ENCODE data around the gene PPP1R9A.

GRCh38 chr7:95066737-95067530 lies 159.5 kb downstream of the PPP1R9A start:
- no peak for TF ChIP-seq CTCF (IDR thresholded peaks at IDR 0.05)
- TF ChIP-seq POLR2A (IDR thresholded peaks at IDR 0.05) = no peak

All from tibial nerve (tissue), 3 donors.